GM12872 (cell line): ENCODE data around the gene RIPK4.

Experiments used
- TF ChIP-seq, protein P1 (sequence below): IDR thresholded peaks from 3 replicates; pipeline ENCODE4 v1.5.1; 2011; ENCODE audit warnings: low read depth, mild to moderate bottlenecking, low read length, moderate library complexity; ENCODE audit not compliant: insufficient read depth

RIPK4 gene

DNA sequence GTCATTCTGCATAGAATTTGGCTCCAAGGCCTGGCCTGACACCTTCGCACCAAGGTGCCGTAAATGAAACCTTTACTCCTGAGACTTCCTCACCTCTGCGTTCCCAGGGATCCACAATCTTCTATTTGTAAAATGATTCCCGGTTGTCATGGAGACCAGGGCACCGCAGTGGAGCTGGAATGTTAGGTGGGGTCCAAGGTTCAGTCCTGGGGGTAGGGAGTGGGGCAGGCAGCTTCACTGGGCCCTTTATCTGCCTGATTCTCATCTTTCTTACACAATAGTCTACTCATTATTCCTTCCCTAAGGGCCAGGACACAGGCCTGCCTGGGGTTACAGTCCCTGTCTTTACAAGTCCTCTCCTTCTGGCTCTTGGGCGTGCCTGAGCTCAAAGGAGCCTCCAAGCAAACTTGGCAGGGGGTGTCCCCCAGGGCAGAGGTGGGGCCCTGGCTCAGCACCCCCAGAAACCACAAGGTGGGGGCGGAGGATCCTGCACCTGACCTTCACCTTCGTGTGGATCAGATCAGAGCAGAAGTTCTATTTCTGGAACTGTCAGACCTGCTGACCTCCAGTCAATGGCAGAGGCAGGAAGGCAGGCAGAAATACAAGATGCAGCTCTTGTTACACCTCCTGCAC, 51.1 kb downstream of the RIPK4 start:
- TF ChIP-seq, protein P1, sequence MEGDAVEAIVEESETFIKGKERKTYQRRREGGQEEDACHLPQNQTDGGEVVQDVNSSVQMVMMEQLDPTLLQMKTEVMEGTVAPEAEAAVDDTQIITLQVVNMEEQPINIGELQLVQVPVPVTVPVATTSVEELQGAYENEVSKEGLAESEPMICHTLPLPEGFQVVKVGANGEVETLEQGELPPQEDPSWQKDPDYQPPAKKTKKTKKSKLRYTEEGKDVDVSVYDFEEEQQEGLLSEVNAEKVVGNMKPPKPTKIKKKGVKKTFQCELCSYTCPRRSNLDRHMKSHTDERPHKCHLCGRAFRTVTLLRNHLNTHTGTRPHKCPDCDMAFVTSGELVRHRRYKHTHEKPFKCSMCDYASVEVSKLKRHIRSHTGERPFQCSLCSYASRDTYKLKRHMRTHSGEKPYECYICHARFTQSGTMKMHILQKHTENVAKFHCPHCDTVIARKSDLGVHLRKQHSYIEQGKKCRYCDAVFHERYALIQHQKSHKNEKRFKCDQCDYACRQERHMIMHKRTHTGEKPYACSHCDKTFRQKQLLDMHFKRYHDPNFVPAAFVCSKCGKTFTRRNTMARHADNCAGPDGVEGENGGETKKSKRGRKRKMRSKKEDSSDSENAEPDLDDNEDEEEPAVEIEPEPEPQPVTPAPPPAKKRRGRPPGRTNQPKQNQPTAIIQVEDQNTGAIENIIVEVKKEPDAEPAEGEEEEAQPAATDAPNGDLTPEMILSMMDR = no peak

DNA sequence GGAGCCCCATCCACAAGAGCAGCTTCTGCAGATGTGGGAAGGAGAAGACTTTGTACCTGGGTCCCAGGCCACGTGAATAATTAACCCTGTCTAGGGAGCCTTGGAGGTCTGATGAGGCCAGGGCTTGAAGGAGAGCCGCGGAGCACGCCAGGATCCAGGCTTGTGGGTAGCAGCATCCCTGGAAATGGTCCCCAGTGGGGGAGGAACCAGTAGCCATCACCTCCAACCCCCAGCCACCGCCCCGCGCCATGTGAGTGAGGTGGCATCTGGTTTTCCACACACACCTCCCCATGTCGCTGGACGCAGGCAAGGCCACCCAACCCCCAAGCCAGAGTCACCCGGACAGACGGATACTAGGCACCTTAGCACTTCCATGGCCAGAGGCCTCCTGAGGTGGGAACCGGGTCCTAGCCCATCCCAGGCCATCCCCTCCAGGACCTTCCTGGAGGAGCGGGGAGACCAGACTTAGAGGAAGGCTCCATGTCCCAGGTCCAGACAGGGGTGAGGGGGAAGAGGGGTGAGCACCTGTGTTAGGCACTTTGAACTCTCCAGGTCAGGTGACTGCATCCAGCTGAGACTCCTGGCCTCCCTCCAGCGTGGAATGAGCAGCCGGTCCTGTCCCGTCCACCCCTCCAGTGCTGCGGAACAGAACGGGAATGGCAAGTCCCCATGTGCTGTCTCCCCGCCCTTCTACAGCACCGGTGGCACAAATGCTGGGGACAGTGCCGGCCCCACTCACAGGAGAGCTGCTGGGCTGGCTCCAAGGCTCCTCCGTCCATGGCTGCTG, 53.2 kb downstream of the RIPK4 start:
- TF ChIP-seq, protein P1 = no peak

DNA sequence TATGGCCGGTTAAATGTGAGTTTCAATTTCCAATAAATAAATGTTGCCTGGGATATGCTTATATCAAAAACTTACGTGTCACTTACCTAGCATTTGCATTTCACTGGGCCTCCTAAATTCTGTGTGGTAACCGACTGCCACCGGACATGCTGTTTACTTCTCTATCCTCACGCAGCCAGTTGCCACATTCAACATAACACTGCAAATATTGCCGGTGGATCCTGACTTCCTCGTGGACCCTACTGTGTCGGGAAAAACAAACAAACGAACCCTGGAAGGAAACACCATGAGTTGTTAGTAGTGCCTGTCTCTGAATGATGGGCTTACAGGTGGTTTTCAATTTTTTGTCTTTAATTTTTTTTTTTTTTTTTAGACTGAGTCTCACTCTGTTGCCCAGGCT, 54.1 kb downstream of the RIPK4 start:
- TF ChIP-seq, protein P1 = no peak

DNA sequence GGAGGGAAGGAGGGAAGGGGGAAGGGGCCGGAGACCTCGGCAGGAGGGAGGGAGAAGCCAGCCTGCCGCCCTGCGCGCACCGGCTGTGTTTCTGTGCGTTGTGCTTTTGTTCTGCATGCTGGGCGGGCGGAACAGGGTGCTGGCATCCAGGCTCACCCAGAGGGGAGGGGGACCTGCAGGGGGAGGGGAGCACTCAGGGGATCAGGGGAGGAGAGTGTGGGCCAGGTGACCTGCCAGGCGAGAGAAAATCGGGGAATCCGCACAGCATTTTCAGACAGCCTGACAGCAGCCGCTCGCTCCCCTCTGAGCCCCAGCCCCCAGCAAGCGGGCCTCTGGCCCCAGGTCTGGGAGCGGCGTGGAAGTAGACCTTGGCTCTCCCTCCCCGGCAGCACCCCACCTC, 54.7 kb downstream of the RIPK4 start:
- TF ChIP-seq, protein P1 = no peak

DNA sequence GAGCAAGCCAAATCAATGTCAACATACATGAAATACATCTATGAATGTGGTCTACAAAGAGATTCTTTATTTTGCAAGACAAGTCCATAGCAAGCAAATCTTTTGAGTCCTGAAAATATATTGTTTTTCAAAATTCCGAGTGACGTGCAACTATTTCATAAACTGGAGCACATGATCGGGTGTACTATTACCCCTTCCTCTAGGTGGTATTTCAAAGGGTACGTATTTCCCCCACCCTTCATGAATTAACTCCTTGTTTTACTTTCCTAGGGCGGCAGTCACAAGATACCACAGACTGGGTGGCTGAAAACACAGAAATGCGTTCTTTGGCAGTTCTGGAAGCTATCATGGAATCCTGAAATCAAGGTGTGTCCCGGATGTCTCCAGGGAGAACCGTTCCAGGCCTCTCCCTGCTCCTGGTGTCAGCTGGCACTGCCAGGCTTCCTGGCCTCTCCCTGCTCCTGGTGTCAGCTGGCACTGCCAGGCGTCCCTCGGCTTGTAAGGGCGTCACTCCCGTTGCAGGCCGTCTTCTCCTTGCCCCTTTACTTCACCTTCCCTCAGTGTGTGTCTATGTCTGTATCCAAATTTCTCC, 55.3 kb downstream of the RIPK4 start:
- TF ChIP-seq, protein P1 = no peak

DNA sequence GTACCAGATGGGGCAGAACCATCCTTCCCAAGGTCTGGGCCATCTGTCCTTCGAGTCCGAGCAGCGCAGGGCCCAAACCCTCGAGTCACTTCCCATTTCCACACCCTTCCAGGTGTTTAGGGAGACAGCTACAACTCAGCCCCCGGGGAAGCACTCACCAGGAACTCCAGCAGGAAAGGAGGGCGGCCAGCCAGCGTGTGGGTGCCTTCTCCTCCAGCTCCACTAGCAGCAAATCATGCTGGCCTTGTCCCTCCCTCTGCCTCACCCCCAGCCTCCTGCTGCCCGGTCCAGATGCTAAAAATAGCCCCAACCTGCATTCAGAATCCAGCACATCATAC, 56.1 kb downstream of the RIPK4 start:
- TF ChIP-seq, protein P1 = no peak

DNA sequence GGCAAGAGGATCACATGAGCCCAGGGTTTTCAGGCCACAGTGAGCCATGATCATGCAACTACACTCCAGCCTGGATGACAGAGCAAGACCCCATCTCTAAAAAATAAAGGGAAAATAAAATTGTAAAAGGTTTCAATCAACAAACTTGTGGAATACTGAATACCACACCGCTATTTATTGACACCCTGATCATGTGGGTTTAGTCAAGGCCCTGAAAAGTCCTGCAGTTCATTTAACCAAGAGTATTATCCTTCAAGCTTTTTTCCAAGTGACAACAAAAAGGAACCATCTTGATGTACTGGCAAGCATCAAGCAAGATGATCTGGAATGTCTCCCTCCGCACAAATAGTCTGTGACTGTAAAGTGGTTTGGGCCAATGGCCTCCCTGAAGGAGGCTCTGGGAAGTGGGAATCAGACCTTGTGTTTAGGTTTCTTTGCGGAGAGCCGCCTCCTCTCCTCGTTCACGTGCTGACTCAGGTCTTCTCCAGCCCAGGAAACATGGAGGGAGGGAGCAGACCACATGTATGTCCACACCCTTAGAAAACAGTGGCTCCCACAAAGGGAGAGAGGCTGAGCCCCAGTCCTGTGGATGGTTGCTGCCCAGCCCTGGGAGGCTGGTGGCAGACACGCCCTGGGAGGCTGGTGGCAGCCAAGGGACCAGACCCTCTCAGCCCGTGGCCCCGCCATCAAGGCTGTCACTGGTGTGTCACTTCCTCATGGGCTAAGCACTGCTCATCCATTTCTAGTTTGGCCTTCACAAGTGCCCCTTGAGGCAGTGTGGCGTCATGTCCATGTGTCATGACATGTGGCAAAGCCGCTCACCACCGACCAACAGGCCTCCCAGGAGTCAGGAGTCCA, 56.7 kb downstream of the RIPK4 start:
- TF ChIP-seq, protein P1 = no peak
